HUDEP-2 (cell line): ENCODE measurements around the gene NAV2.

Experiments used
- DNase-seq, 76 experiments: peaks; one replicate each; lab custom pipeline; 2025; ENCODE audit not compliant: unreplicated experiment in 76 of 76; lab: John Stamatoyannopoulos, UW

The NAV2 gene

GRCh38 chr11:19827399-19828135, 114.9 kb downstream of the NAV2 start:
- DNase-seq, result no peak

- no peak for DNase-seq
Observed at GRCh38 chr11:19828382-19829108, 115.9 kb downstream of the NAV2 start.

- no peak for DNase-seq
Observed at GRCh38 chr11:19829109-19829837, 116.6 kb downstream of the NAV2 start.

GRCh38 chr11:19832086-19832750, 119.6 kb downstream of the NAV2 start:
- DNase-seq, result no peak

GRCh38 chr11:19832901-19833300, 120.3 kb downstream of the NAV2 start:
- no peak for DNase-seq

GRCh38 chr11:19834771-19835170, 122.1 kb downstream of the NAV2 start:
- no peak for DNase-seq

- DNase-seq, result no peak
Observed at GRCh38 chr11:19836666-19837065, 124.0 kb downstream of the NAV2 start.

GRCh38 chr11:19838994-19839768, 126.5 kb downstream of the NAV2 start:
- no peak for DNase-seq

- no peak for DNase-seq
Observed at GRCh38 chr11:19840961-19841360, 128.3 kb downstream of the NAV2 start.

- DNase-seq, result no peak
Observed at GRCh38 chr11:19842505-19842904, 129.9 kb downstream of the NAV2 start.

- no peak for DNase-seq
Observed at GRCh38 chr11:19843079-19843478, 130.4 kb downstream of the NAV2 start.

- DNase-seq, result no peak
Observed at GRCh38 chr11:19844012-19844411, 131.4 kb downstream of the NAV2 start.

GRCh38 chr11:19844806-19845205, 132.2 kb downstream of the NAV2 start:
- DNase-seq, result no peak

GRCh38 chr11:19845626-19846025, 133.0 kb downstream of the NAV2 start:
- DNase-seq, result no peak

GRCh38 chr11:19846654-19847305, 134.1 kb downstream of the NAV2 start:
- no peak for DNase-seq

- no peak for DNase-seq
Observed at GRCh38 chr11:19848219-19848618, 135.6 kb downstream of the NAV2 start.

- no peak for DNase-seq
Observed at GRCh38 chr11:19849107-19849789, 136.6 kb downstream of the NAV2 start.

- DNase-seq, result no peak
Observed at GRCh38 chr11:19849947-19850593, 137.4 kb downstream of the NAV2 start.

- DNase-seq, result no peak
Observed at GRCh38 chr11:19852288-19852687, 139.7 kb downstream of the NAV2 start.
